Fibroblast of mammary gland (primary cell): ENCODE results near the gene TMBIM1.

Experiments used
- DNase-seq: peaks from one replicate; pipeline ENCODE4 v3.0.0-alpha.2; 2010; ENCODE audit warnings: low read depth
- H3K4me3 ChIP-seq: 2 replicates; pipeline ENCODE4 v1.5.1; 2011; ENCODE audit warnings: low read depth, mild to moderate bottlenecking, low read length, moderate library complexity; ENCODE audit not compliant: control insufficient read depth
- CTCF ChIP-seq: conservative IDR thresholded peaks from 2 replicates; pipeline ENCODE4 v1.5.1; 2011; ENCODE audit warnings: low read depth, low read length, inconsistent platforms; ENCODE audit not compliant: control insufficient read depth, insufficient read depth

TMBIM1 gene

GRCh38 chr2:218282173-218282991, 9.9 kb downstream of the TMBIM1 start:
- H3K4me3 ChIP-seq = no peak overlapping the region
- TF ChIP-seq CTCF = no peak
- DNase-seq = peak; percentile 61

DNA sequence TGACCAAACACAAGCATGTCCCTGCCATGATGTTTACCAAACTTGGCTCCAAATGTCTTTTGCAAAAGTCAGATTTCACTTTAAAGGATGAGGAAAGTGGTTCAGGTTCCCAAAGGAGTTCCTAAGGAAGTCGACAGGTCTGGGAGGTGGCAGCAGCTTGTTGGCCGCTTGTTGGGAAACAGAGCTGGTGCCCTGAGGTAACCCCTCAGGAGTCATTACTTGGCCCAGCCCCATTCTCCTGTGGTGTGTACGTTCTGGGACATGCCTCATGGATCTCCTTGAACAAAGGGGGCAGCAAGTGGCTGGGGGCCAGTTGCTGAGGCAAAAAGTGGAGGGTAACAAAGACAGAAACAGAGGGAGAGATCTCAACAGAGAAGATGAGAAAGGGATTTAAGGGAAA, 10.9 kb downstream of the TMBIM1 start:
- H3K4me3 ChIP-seq = no peak overlapping the region
- TF ChIP-seq CTCF = no peak
- peak; percentile 53 for DNase-seq

DNA sequence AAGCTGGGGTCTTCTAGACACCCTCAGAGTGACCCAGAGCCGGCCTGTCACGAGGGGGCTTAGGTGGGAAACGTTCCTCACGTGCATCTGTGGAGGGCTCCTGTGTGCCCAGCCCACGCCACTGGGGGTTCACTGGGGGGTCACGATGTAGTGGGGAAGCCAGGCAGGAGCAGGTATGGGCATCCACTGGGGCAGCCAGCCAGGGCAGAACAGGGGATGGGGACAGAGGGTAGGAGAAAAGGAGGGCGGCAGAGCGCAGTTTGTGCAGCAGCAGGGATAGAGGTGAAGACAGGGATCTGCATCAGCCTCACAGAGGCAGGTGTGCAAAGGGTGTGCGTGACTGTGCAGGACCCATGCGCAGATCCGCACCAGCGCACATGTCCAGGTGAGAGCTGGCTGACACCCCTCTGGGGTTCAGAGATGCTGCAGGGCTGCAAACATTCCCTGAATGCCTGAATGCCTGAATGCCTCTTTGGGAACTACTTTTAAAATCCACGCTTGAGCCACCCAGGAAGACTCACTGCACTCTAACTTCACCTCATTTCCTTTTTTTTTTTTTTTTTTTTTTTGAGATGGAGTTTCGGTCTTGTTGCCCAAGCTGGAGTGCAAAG, 11.9 kb downstream of the TMBIM1 start:
- no peak overlapping the region for H3K4me3 ChIP-seq
- TF ChIP-seq CTCF = no peak
- no peak for DNase-seq

DNA sequence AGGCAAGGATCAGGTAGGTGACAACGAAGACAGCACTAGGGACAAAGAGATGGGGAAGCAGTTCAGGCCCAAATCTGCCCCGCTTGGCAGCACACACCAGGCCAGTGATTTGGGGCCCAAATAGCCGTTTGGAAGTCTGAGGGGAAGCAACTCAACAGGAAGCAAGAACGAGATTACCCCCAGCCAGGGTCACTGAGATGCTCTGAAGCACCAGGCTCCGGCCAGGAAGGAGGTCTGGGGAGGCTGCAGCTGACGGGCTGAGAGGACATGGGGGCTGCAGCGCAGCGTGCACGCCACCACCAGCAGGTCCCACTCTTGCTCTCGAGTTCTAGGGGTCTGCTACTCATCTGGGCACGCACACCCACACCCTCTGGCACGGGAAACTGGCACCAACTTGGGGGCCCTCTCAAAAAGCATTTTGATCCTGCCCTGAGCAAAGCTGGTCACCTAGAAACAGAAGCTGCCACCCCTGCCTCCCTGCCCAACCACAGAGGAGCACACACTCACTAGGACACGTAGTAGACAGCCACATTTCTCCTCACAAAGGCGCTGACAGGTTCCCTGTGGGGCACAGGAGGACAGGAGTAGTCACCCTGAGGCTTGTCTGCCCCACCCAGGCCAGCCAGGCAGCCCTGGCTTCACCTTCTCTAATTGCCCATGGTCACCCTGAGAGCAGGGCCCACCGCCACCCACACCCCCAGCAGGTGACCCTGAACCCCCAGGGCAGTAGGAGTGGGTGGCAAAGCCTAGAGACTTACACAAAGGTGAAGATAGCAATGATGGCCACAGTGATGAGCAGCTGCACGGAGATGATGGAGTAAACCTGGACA, 13.6 kb downstream of the TMBIM1 start:
- TF ChIP-seq CTCF = no peak
- no peak overlapping the region for H3K4me3 ChIP-seq
- no peak for DNase-seq

DNA sequence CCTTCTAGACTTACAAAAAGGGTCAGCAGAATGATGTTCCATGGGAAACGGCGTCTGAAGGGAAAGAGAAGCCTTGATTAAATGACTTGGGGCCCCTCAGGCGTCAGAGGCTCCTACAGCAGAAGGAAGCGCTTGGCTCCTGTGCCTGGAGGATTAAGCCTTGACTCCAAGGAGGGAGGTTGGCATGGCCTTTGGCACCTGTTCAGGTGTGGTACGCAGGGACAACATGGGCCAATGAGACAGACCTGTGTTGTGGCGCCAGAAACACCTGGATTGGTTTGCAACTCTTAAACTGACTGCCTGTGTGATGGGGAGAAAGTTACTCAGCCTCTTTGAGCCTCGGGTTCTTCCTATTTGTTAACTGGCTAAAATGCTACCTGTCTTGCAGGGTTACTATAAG, 14.4 kb downstream of the TMBIM1 start:
- H3K4me3 ChIP-seq = no peak overlapping the region
- no peak for DNase-seq
- TF ChIP-seq CTCF = no peak

- H3K4me3 ChIP-seq = no peak overlapping the region
- DNase-seq = no peak
- peak; percentile 16 for TF ChIP-seq CTCF
Measured at GRCh38 chr2:218276986-218277755, 15.1 kb downstream of the TMBIM1 start.
